Astrocyte (in vitro differentiated cells and primary cell): ENCODE results near the gene RC3H1. TPM values are rescaled to one million over a fixed set of nuclear protein-coding genes. Genes with fewer than 3 reads are reported as not detected.

Source experiments
- DNase-seq: peaks from one replicate; pipeline ENCODE4 v3.0.0-alpha.2; 2010; ENCODE audit warnings: low read depth
- FAIRE-seq: peaks from 2 replicates; lab custom pipeline; 2011; peaks lifted over from hg19 to GRCh38; lab: Jason Lieb, UNC
- H2AFZ ChIP-seq: 2 replicates; pipeline ENCODE4 v1.6.0; 2012; ENCODE audit warnings: low read depth, low read length, inconsistent platforms
- H3K27ac ChIP-seq: 2 replicates; pipeline ENCODE4 v1.5.1; 2011; ENCODE audit warnings: low read depth, low read length, inconsistent platforms
- H3K27me3 ChIP-seq: 2 replicates; pipeline ENCODE4 v1.6.0; 2011; ENCODE audit warnings: low read length, inconsistent platforms; ENCODE audit not compliant: insufficient read depth
- H3K36me3 ChIP-seq: 2 replicates; pipeline ENCODE4 v1.5.1; 2011; ENCODE audit warnings: low read length, inconsistent platforms; ENCODE audit not compliant: insufficient read depth
- H3K4me1 ChIP-seq: 2 replicates; pipeline ENCODE4 v1.5.1; 2011; ENCODE audit warnings: low read length, inconsistent platforms; ENCODE audit not compliant: insufficient read depth
- H3K4me2 ChIP-seq: 2 replicates; pipeline ENCODE4 v1.6.0; 2012; ENCODE audit warnings: low read length, inconsistent platforms
- H3K4me3 ChIP-seq: 2 replicates; pipeline ENCODE4 v1.5.1; 2011; ENCODE audit warnings: low read depth, mild to moderate bottlenecking, low read length, inconsistent platforms; ENCODE audit not compliant: insufficient read depth
- H3K79me2 ChIP-seq: 2 replicates; pipeline ENCODE4 v1.6.0; 2012; ENCODE audit warnings: mild to moderate bottlenecking, low read length, inconsistent platforms; ENCODE audit not compliant: insufficient read depth
- H3K9ac ChIP-seq: 2 replicates; pipeline ENCODE4 v1.6.0; 2012; ENCODE audit warnings: mild to moderate bottlenecking, low read length, inconsistent platforms
- H3K9me3 ChIP-seq: 2 replicates; pipeline ENCODE4 v1.5.1; 2012; ENCODE audit warnings: low read depth, mild to moderate bottlenecking, low read length, inconsistent platforms; ENCODE audit not compliant: insufficient read depth
- H4K20me1 ChIP-seq: 2 replicates; pipeline ENCODE4 v1.6.0; 2012; ENCODE audit warnings: low read length, inconsistent platforms; ENCODE audit not compliant: insufficient read depth
- H3K27ac Mint-ChIP-seq: one replicate; pipeline ENCODE4 v1.8.0; 2021; ENCODE audit warnings: mild to moderate bottlenecking, mixed read lengths; ENCODE audit not compliant: unreplicated experiment
- H3K27me3 Mint-ChIP-seq: one replicate; pipeline ENCODE4 v1.8.0; 2021; ENCODE audit warnings: low read depth, mixed read lengths; ENCODE audit not compliant: unreplicated experiment
- H3K36me3 Mint-ChIP-seq: one replicate; pipeline ENCODE4 v1.8.0; 2021; ENCODE audit warnings: low read depth, mixed read lengths; ENCODE audit not compliant: unreplicated experiment
- H3K4me1 Mint-ChIP-seq: one replicate; pipeline ENCODE4 v1.8.0; 2021; ENCODE audit warnings: low read depth, mixed read lengths; ENCODE audit not compliant: unreplicated experiment
- H3K4me3 Mint-ChIP-seq: one replicate; pipeline ENCODE4 v1.8.0; 2021; ENCODE audit warnings: mild to moderate bottlenecking, moderate library complexity, mixed read lengths; ENCODE audit not compliant: unreplicated experiment
- H3K9me3 Mint-ChIP-seq: one replicate; pipeline ENCODE4 v1.8.0; 2021; ENCODE audit warnings: mild to moderate bottlenecking, mixed read lengths; ENCODE audit not compliant: unreplicated experiment
- EZH2 ChIP-seq: IDR thresholded peaks from 2 replicates; pipeline ENCODE4 v1.6.1; 2012; ENCODE audit warnings: mild to moderate bottlenecking, low read length, inconsistent platforms; ENCODE audit not compliant: insufficient read depth
- total RNA-seq: library from RNA; stranded (reverse); gene quantifications from 2 replicates; pipeline ENCODE4 v1.2.1, GENCODE V29; 2021
- TF ChIP-seq, protein P1 (sequence below): IDR thresholded peaks from 2 replicates; pipeline ENCODE4 v1.5.1; 2011; ENCODE audit warnings: low read depth, mild to moderate bottlenecking, inconsistent platforms, low read length, moderate library complexity; ENCODE audit not compliant: insufficient read depth

RC3H1 gene
- total RNA-seq, 1 donor from 2014 or later, result 38.1 TPM

DNA sequence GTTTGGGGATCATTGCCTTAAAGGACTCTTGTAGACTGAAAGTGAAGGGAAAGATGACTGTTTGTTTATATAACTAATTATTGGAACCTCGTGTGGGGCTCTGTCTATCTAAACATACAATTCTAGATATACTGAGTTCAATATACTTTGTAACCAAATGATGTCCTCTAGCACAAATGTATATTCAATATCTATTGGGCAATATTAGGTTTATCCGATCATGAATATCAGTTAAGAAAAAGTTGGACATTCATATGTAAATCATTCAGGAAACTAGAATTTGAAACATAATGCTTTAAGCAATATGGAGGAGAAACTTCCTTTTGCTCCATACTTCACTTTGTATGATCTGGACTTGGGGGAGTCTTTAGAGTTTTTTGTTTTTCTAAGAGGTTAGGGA is 8.9 kb upstream of the RC3H1 start:
- FAIRE-seq, result no peak
- DNase-seq, result no peak
- Histone ChIP-seq H3K27me3 (no peaks in the 10 kb centered on the region), H3K9me3 (no peaks in the 10 kb centered on the region), H3K4me1 (no peaks in the 10 kb centered on the region), H3K9ac (no peak overlapping the region), H3K36me3 (no peaks in the 10 kb centered on the region), H4K20me1 (no peaks in the 10 kb centered on the region), H3K4me3 (no peak overlapping the region), H3K27ac (no peak overlapping the region), H3K79me2 (no peaks in the 10 kb centered on the region), H2AFZ (no peak overlapping the region), H3K4me2 (no peak overlapping the region)
- H3K27me3 Mint-ChIP-seq, result peaks cover 3% of the 10 kb centered on the region
- no peak overlapping the region for H3K27ac Mint-ChIP-seq
- TF ChIP-seq, protein P1, sequence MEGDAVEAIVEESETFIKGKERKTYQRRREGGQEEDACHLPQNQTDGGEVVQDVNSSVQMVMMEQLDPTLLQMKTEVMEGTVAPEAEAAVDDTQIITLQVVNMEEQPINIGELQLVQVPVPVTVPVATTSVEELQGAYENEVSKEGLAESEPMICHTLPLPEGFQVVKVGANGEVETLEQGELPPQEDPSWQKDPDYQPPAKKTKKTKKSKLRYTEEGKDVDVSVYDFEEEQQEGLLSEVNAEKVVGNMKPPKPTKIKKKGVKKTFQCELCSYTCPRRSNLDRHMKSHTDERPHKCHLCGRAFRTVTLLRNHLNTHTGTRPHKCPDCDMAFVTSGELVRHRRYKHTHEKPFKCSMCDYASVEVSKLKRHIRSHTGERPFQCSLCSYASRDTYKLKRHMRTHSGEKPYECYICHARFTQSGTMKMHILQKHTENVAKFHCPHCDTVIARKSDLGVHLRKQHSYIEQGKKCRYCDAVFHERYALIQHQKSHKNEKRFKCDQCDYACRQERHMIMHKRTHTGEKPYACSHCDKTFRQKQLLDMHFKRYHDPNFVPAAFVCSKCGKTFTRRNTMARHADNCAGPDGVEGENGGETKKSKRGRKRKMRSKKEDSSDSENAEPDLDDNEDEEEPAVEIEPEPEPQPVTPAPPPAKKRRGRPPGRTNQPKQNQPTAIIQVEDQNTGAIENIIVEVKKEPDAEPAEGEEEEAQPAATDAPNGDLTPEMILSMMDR, result no peak
- TF ChIP-seq EZH2, result no peak
- H3K36me3 Mint-ChIP-seq, result no peaks in the 10 kb centered on the region
- H3K9me3 Mint-ChIP-seq, result no peaks in the 10 kb centered on the region
- H3K4me1 Mint-ChIP-seq, result no peaks in the 10 kb centered on the region
- no peak overlapping the region for H3K4me3 Mint-ChIP-seq

DNA sequence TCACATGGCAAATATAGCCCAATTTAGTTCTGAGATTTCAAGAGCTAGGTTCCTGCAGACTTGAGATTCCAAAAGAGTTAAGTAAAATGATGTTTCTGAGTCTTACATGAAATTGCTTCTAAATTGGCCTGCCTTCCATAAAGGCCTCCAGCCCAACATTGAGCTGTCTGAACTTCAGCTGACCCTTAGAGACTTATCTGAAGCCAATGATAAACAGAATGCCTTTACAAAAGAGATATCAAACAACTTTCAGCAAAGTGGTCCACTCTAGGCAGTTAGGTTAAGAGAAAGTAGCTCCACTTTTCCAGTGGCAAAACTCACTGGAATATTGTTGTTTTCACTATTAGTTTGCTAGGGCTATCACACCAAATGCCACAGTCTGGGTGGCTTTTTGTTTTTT is 6.3 kb upstream of the RC3H1 start:
- Histone ChIP-seq H3K9me3 (no peaks in the 10 kb centered on the region), H3K79me2 (no peaks in the 10 kb centered on the region), H3K4me3 (no peak overlapping the region), H3K27me3 (no peaks in the 10 kb centered on the region), H3K36me3 (no peaks in the 10 kb centered on the region), H4K20me1 (no peaks in the 10 kb centered on the region), H2AFZ (no peak overlapping the region), H3K27ac (no peak overlapping the region), H3K4me2 (no peak overlapping the region), H3K9ac (no peak overlapping the region), H3K4me1 (no peaks in the 10 kb centered on the region)
- no peak overlapping the region for H3K4me3 Mint-ChIP-seq
- no peak for TF ChIP-seq EZH2
- TF ChIP-seq, protein P1, result no peak
- no peaks in the 10 kb centered on the region for H3K36me3 Mint-ChIP-seq
- peaks cover 3% of the 10 kb centered on the region for H3K27me3 Mint-ChIP-seq
- H3K4me1 Mint-ChIP-seq, result peaks cover 1% of the 10 kb centered on the region
- DNase-seq (no peak), FAIRE-seq (no peak)
- H3K9me3 Mint-ChIP-seq, result no peaks in the 10 kb centered on the region
- no peak overlapping the region for H3K27ac Mint-ChIP-seq

DNA sequence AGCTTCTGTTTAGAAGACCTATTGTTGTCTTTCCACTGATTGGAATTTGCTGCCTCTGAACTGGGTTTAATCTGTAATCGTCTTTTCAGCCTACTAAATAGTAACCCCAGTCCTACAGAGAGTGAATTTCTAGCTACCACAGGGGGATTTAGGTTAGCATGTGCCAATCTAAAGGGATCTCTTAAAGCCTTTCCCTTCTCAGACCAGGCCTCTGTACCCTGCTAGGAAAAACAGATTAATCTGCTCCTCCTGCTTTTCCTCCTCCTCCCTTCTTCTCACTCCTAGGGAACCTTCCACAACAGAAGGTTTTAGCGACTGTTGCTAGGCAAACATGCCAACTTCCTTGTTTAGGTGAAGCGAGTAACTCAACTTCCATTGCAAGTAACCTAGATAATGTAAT is 1.3 kb upstream of the RC3H1 start:
- TF ChIP-seq, protein P1, result no peak
- TF ChIP-seq EZH2, result no peak
- Histone ChIP-seq H3K27me3 (no peaks in the 10 kb centered on the region), H3K4me2 (peak overlapping the region; percentile 90), H4K20me1 (peaks cover 26% of the 10 kb centered on the region), H3K36me3 (no peaks in the 10 kb centered on the region), H3K79me2 (peaks cover 38% of the 10 kb centered on the region), H3K4me1 (peaks cover 14% of the 10 kb centered on the region), H3K9me3 (no peaks in the 10 kb centered on the region), H3K9ac (peak overlapping the region; percentile 92), H3K4me3 (no peak overlapping the region), H2AFZ (peak overlapping the region; percentile 44), H3K27ac (no peak overlapping the region)
- H3K27me3 Mint-ChIP-seq, result peaks cover 3% of the 10 kb centered on the region
- FAIRE-seq, result no peak
- peak overlapping the region; percentile 100 for H3K27ac Mint-ChIP-seq
- H3K36me3 Mint-ChIP-seq, result peaks cover 2% of the 10 kb centered on the region
- H3K9me3 Mint-ChIP-seq, result no peaks in the 10 kb centered on the region
- H3K4me3 Mint-ChIP-seq, result peak overlapping the region; percentile 95
- DNase-seq, result no peak
- peaks cover 26% of the 10 kb centered on the region for H3K4me1 Mint-ChIP-seq
